Vagina (tissue), 2 donors: ENCODE measurements around the gene INPP5A.

Experiments
- CTCF ChIP-seq, 3 experiments: fragments of 450-650 bp in 2 of 3; fragments of 200-600 bp in 1 of 3; sonication (generic) in 1 of 3; IDR thresholded peaks; one replicate each; pipeline ENCODE4 v1.5.1; 2017 to 2019; ENCODE audit warnings: antibody characterized with exemption in 3 of 3, mild to moderate bottlenecking in 2 of 3, moderate library complexity in 2 of 3
- POLR2A ChIP-seq, 2 donors: fragments of 450-650 bp; IDR thresholded peaks; one replicate each; pipeline ENCODE4 v1.6.1; 2017; ENCODE audit warnings: antibody characterized with exemption in 2 of 2, mild to moderate bottlenecking in 2 of 2, moderate library complexity in 2 of 2

- TF ChIP-seq CTCF (IDR thresholded peaks at IDR 0.05) (no peak), POLR2A (IDR thresholded peaks at IDR 0.05) (no peak)
Observed at GRCh38 chr10:132789659-132790148, 252.1 kb downstream of the INPP5A start.
